Activated CD4-positive, alpha-beta T cell treated with anti-CD3 and anti-CD28 coated beads, Interleukin-10, Interleukin-2, amounts not matched to agents 100 ng/mL and 50 ng/mL, durations not matched to agents 16 hours and 8 hours (primary cell): ENCODE results near the gene RPL22.
A peak's percentile ranks its signal among the peaks of the same experiment; 100 is the strongest.

Experiments
- DNase-seq: peaks from one replicate; pipeline ENCODE4 v3.0.0-alpha.2; 2020

Gene RPL22

DNA sequence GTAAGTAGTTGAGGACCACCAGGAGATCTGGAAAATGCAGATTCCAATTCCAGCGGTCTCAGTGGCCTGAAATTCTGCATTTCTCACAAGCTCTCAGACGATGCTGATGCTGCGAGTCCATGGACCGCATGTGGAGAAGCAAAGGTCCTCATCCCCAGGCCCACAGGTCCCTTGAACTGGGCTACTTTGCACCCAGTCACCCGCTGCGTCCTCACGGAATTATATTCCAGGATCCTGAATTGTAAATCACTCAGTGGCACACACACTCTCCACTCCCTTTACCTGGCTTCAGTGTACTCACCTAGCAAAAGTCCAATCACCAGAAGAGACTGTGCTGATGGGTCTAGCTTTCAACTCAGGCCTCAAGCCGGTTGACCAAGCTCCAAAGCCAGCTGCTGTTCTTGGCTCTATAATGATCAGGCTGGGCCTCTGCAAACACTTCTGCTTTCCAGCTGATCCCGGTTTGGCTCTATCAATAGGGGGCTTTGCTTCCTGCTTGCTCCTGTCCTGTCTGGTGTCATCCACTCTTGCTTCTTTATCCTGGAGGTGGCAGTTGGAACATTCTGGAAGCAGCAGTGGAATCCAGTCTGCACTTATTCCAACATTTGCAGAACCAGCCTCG, 904 bp upstream of the RPL22 start:
- no peak for DNase-seq

DNA sequence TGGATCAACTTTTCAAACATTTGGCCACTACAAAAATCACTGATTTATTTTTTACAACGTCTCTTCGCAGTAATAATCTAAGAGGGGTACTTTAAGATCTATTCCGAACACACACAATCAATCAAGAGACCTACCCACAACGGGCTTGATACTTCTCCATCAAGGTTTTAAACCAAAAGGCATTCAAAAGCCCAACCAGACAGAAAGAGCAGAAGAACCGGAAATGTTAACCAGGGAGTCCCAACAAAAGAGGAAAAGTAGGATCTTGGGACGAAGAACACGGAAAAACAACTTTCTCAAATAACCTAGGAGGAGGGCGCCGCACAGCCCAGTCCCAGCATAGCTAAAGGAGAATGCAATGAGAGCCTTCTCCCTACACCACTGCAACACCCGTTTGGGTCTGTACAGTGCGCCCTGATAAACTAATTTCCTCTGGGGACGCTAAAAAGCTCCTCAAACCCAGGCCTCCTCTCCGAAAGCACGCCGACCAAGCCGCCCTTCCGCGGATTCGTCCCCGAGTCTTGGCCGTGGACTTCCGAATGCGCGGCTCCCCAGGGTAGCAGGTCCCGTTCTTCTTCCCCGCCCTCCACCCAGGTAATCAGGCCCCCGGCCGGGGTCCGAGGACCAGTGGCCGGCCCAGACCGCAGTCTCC, 623 bp downstream of the RPL22 start:
- DNase-seq: peak; percentile 30

DNA sequence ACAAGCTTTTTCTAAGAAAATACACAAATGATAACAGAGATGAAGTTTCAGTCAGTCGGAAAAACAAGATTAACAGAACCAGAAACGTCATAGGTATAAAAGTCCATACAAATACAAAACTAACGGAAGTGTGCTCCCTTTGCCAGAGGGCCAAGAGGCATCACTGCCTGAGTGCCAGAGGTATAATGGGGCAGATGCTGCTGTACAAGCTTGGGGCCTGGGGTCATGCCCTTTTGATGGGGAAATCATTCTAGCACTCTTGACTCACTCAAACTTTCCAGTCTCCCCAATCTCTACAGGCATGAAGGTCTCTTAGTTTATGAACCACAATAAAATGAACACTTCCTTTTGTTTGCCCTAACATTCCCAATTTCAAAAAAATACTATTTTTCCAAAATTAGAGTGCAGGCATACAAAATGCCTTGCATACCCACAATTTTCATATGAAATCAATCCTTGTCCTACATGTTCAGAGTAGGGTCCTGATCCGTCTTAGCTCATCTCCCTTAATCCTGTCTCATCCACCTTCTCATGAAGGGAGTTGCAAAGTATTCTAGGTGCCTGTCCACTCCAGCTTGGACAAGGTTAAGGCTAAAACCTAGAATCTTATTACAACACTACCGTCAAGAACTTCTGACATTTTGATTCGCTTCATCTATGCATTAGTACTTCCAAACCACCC, 1.5 kb downstream of the RPL22 start:
- no peak for DNase-seq

DNA sequence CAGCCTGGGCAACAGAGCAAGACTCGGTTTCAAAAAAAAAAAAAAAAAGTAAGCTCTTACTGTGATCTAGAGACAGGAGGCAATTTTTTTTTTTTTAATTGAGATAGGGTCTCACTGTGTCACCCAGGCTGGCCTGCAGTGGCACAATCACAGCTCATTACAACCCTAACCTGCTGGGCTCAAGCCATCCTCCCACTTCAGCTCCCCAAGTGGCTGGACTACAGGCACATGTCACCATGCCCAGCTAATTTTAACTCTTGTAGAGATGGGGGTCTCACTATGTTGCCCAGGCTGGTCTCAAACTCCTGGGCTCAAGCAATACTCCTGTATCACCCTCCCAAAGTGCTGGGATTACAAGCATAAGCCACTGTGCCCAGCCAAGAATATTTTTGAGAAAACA, 7.4 kb downstream of the RPL22 start:
- DNase-seq: no peak

DNA sequence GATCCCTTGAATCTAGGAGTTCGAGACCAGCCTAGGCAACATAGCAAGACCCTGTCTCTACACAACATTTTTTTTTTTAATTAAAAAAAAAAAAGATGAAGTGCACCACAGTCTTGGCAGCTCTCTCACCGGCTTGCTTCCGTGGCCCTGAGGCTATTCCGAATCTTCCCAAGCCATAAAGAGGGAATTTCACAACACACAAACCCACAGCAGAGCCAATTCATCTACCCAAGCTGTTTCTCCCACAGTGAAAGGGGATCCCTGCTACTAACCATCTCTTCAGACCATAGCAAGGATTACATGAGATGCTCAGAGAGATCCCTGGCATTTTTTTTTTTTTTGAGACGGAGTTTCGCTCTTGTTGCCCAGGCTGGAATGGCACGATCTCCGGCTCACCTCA, 10.9 kb downstream of the RPL22 start:
- no peak for DNase-seq

DNA sequence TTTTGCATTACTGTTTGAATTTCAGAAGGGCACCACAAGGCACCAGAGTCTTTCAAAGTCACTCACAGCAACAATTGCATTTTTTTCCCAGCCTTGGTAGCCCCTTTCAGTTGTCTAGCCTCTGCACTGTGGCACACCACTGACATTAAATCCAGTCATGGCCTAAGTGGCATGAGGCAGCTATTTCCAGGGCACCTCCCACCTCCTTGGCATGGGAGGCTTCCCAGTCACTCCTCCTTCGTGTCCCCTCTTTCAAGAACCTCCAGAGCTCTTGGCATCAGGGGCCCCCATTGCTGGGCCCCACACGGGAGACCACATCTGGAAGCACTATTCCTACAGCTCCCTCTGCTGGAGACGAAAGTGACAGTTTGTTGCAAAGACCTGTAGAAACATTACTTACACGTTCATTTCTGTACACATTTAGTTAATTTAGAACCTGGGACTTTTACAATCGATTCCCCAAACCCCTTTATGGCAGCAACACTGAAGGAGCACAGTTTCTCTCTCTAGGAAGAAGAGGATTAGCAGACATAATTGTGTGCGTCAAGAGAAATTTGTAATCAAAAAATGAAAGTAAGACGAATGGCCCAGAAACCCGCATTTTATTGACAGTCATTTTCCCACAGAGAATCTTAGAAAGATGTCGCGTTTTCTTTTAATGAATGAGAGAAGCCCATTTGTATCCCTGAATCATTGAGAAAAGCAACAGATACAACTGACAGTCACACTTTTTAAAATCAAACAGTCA, 13.6 kb downstream of the RPL22 start:
- peak; percentile 56 for DNase-seq

DNA sequence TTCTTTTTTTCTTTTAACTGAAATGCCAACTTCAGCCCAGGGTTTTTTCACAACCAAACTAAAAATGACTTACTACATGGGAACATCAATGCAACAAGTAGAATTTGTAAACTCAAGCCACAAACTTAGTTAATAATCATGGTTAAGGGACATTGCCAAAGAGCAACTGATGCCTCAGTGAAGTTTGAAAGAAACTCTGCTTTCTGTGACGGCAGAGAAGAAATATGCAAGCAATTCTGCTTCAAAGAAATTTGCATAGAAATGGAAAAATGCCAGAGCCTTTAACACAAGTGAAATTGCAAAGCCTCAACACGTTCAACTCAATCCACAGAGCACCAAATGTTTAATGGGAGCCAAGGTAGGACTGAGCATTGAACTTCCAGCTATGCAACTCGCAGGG, 14.2 kb downstream of the RPL22 start:
- DNase-seq: no peak

DNA sequence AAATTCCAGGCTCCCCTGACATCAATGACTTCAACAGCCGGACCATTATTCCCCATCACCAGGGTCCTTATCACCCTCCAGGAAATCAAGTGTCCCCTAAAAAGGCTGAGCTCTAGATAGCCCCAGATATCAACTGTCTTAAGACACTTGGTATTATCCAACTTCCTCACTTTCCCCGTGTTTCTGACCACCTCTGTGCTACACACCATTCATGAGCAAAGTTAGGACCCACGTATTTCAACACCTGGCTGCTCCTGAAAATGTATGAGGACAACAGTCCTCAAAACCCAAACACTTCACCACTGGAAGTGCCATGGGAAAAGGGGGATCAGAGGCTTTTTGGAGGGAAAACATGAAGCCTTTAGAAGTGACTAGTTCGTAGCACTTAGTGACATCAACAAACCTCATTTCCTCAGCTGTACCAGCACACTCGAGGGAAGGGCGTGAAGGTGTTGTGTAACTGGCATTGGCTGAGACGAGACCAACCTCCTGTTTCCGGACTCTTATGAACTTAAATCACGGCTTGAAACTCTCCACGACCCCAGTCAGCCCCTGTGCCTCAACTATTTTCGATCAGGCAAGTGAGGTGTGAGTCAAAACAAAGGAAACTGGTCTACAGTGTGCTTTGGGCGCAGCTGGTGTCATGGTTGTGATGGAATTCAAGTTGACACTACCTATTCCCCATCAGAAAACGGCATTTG, 15.2 kb downstream of the RPL22 start:
- no peak for DNase-seq

DNA sequence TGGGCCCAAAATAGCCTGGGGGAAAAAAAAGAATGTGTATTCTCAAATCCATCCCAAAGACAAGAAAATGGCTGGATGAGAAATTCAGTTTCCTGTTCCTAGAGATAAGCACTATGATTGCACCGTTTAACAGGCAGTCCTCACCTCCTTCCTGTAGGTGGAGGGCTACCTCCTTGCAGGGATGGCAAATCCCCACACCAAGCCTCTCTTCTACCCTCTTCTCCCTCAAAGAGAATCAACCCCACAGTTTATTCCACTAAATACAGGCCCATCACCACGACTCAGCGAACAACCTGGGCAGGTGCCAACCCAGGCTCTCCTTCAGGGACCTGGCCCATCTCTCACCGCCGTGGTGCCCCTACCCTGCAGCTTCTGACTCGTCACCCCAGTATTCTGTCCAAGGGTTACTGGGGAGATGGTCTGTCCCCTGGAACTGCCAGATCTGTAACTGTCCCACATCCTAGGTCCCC, 15.8 kb downstream of the RPL22 start:
- DNase-seq: no peak

DNA sequence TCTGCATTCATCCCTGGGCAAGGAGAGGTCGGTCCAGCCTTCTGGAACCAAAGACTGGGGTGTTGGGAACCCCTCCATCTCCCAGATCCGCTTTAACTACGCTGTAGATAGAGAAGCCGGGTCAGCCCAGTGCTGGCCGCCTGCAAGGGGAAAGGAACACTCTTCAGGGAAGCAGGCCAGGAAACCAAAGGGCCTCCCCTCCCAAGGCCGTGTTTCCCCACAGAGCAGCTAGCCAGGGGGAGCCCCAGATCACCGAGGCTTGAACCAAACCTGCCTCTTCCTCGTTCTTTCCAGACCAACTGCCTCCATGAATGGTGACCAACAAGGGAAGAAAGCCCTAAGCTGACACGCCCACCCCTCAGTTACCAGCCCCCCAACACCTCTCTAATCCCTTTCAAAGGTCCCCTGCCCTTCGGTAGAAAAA, 18.0 kb downstream of the RPL22 start:
- no peak for DNase-seq

DNA sequence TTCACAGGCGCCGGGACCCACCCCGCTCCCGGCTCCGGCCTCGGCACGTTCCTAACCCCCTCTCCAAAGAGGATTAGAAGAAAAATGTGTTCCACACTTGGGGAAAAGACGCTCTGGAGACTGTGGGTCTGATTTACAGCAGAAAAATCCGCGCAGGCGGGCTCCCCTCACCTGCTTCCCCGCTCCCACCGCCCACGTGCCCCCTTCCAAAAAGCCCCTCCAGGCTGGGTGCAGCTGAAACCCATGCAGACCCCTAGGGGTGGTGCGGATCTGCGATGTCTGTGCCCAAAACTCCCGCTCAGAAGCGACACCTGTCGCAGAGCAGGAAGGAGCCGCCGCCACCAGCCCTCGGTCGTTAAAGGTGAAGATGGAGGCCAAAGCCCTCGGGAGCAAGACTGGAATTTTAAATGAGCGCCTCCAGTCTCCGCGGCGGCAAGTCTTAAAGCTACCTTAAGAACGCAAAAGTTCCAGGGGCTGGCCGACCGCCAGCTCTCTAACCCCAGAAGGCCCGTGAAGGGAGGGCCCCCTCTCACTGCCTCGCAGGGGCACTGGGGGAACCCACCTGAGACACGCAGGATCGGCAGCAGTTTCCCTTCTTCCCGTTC, 18.6 kb downstream of the RPL22 start:
- no peak for DNase-seq

DNA sequence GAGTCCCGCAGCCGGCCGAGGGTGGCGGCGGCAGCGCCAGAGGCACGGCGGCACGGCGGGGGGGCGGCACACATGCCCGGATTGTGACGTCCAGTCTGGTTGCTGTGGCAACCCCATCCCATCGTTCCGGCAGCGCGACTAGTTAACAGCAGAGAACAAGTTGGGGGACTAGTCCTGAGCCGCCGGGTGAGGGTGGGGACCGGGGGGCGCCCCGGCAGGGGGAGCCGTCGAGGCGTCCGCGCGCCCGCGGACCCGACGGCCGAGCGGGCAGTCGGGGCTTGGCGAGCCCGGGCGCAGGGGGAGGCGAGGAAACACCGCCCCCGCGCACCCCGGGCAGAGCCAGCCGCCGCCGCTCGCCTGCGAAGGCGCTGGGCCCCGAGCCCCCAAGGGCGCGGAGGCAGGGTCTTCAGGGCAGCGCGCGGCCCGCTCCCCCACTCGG, 19.1 kb downstream of the RPL22 start, which contains the start of gene CHD5:
CHD5 (minus strand) TSS at position 54 of the 439 bp plus-strand sequence. CDS start 298 bp downstream, outside the sequence.
- no peak for DNase-seq

DNA sequence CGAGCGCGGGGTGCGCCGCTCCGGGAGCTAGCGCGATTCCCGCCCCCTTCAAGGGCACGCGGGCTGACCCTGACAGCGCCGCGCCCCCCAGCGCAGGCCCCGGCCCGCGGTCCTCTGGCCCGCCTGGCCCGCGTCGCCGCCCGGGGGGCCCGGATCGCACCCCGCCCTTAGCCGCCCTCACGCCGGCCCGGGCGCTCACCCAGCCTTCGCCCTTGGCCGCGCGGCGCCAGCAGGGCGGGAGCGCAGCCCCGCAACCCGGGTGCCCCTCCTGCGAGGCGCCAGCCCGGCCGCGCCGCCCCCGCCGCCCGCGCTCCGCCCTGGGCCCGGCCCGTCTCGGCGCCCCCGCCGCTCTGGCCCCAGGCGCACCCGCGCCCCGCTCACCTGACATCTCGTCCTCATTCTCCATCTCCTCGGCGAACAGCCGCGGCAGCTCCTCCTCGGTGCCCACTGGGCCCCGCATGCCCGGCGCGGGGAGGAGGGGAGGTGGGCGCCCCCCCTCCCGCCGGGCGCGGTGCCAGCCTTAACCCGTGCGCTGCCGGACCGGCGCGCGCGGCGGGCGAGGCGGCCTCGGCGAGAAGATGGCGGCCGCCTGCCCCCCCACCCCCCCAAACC, 19.7 kb downstream of the RPL22 start:
- no peak for DNase-seq

DNA sequence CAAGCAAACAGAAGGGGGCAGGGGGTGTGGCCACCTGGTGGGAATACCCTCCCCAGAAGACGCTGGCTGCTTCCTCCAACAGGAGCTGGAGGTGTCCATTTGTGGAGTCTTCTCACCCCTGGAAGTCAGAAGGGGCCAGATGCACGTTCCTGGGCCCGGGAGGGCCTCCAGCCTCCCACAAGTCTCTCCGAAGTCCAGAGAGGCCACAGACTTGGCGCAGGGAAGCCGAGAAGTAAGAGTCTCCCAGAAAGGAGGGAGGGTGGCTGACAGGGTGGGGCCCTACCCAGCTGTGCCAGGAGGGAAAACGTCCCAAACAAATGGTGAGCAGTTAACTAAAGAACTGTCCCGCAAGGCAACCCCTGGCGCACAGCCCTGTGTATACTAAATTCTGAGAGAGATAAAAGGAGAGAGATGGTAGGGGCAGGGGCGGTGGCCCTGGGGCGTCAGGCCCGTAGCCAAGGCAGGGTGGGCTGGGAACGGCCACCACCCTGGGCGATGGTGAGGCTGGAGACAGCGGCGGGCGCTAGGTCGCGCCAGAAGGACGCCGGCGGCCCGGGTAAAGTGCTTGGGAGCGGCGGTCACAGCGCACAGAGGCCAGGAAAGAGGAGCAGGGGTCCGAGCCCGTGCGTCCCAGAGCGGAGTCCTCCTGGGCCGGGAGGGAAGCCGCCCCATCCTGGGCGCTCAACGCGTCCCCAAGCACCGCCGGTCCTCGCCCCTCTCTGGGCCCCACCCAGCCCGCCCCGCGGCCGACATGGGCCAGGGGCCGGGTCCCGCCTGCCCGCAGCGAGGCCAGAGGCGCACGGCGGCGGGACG, 20.4 kb downstream of the RPL22 start:
- DNase-seq: no peak

DNA sequence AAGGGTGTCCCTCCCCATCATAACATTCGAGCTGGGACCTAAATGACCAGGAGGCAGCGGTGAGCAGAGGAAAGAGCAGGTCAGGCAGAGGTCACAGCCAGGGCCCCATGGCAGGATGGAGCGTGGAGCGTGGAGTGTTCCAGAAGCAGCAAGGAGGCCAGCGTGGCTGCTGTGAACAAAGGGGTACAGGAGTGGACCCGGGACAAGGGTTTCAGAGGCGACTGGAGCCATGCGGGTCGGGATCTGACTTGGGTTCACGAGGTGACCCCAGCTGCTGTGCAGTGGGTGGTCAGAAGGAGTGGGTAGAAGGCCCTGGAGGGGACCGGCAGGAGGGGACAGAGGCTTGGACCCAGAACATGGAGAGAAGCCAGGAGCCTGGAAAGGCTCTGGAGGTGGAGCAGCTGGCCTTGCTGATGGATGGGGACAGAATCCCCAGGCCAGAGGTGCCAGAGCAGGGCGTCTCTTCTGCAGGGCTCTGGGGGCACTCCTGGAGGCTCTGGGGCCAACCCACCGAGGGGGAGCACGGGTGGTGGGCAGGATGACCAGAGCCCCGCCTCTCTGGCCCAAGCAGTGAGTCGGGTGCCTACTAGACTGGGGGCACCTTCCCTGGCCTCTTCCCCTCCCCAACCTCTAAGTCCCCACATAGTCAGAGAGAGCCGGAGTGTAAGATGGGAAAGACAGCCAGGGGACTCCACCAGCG, 21.6 kb downstream of the RPL22 start:
- no peak for DNase-seq

DNA sequence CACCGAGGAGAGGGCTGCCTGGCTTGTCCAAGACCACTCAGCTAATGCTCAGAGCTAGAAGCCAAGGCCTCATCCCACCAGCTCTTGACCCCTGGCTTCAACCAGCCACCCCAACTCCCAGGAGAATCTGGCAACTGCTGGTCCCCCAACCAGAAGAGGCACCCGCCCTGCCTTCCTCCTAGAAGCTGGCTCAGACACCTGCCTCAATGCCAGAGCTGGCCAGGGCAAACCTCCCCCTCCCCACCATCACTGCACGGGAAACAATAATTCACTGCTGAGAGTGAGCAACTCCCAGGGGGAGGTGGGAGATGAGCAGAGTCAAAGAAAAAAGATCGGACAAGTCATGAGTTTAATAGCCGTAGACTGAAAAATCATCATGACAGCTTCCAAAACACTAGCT, 22.6 kb downstream of the RPL22 start:
- DNase-seq: no peak

DNA sequence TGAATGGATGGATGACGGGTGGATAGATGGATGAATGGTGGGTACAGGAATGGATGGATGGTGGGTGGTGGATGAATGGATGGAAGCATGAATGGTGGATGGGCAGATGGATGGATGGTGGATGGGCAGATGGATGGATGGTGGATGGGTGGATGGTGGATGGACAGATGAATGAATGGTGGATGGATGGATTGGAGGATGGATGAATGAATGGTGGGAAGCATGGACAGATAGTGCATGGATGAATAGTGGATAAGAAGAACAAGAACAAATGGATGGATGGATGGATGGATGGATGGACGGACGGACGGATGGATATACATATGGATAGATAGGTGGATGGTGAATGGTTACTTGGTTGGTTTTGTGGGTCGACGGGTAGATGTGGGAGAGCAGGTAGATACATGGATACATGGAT, 24.0 kb downstream of the RPL22 start:
- DNase-seq: no peak

DNA sequence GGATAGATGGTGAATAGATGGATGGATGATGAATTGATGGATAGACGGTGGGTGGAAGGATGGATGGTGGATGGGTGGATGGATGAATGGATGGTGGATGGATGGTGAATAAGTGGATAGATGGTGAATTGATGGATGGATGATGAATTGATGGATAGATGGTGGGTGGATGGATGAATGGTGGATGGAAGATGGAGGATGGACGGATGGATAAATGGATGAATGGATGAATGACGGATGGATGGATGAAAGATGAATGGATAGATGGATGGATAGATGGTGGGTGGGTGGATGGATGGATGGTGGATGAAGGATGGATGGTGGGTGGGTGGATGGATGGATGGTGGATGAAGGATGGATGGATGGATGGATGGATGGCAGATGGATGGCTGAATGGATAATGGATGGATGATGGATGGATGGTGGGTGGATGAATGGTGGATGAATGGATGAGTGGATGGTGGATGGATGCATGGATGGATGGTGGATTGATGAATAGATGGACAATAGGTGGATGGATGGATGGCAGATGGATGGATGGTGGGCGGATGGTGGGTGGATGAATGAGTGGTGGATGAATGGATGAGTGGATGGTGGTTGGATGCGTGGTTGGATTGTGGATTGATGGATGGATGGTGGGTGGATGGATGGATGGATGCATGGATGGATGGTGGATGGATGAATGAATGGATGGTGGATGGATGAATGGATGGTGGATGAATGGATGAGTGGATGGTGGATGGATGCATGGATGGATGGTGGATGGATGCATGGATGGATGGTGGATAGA, 24.6 kb downstream of the RPL22 start:
- DNase-seq: no peak

DNA sequence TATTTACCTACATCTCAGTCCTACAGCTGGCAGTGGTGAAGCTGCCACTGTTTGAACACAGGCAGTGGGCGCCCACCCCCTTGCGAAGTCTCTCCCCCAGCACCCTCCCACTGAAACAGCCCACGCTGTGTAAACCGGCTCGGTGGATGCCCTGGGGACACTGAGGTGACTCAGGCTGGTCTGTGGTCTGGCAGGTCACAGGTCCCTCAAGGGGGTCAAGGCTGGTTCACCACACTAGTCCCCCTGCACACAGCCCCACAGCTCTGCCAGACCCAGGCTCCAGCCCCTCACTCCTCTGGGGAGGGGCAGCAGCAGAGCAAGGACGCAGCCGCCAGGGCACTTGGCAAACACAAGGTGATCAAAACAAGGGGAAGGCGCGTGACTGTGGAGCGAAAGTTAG, 26.8 kb downstream of the RPL22 start:
- DNase-seq: no peak
